HG03469 (cell line): ENCODE data around the gene ATP6V1F.
A peak's percentile ranks its signal among the peaks of the same experiment; 100 is the strongest.

Experiments used
- ATAC-seq: cut with Tn5 transposase; IDR thresholded peaks from one replicate; pipeline ENCODE4 v1.9.1; 2021; ENCODE audit warnings: mild to moderate bottlenecking, moderate library complexity, moderate number of reproducible peaks; ENCODE audit not compliant: unreplicated experiment

The ATP6V1F gene

GRCh38 chr7:128867241-128867640 lies 4.6 kb downstream of the ATP6V1F start:
- ATAC-seq = no peak

GRCh38 chr7:128867842-128868623 lies 5.4 kb downstream of the ATP6V1F start:
- ATAC-seq = no peak

DNA sequence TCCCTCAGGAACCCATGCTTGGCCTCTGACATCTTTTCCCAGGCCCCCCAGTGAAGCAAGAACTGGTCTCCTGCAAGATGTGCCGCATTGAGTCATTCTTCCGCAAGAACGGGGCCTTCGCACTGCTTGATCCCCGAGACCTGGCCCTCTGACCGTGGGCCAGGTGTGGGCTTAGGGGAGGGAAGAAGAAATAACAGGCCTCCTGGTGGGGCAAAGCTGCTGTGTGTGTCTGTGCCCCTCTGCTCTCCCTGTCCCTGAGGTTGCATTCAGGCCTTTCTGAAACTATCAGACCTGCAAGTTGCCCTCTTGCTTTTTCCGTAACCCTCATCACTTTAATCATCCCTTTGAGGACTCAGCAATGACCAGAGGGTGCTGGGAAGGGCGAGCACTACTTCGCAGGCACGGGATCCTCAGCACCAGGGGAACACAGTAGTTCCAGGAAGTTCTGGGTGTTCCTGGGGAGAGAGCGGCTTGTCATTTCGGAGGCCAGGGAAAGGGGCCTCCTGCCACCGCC lies 6.0 kb downstream of the ATP6V1F start:
- ATAC-seq = no peak

- peak; percentile 35 for ATAC-seq
These were observed 6.7 kb downstream of the ATP6V1F start for GRCh38 chr7:128869138-128869943.

DNA sequence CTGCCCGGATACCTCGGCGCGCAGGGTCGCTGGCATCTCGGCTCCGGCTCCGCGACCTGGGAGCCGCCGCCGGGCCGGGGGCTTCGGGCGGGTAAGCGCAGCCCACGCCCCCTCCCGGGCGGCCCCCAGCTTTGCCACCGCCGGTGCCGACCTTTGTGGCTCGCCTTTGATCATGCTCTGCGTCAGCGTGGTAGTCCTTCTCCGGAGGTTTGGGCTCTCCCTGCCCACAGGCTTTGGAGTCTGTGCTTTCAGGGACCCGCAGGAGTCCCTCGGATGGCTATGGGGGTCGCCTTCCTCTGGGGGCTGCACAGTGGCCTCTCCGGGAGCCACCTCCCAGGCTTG lies 7.3 kb downstream of the ATP6V1F start:
- no peak for ATAC-seq

DNA sequence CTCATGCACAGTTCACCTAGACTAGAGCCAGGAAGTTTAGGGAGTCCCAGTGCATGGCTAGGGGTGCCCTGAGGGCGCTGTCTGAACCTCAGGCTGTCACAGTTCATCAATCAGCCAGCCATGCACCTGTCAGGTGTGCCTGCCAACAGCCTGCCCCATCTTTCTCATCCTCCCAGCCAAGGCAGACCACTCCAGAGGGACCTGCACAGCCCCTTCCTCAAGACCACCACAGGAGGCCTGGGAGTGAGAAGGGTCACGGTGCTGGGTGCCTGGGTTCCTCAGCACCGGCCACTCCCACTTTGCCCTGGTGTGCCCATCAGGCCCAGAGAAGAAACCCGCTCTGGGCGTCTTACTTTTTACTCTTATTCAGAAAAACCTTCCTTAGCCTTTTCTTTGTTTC lies 8.4 kb downstream of the ATP6V1F start:
- no peak for ATAC-seq

- ATAC-seq = no peak
These were observed 9.8 kb downstream of the ATP6V1F start for GRCh38 chr7:128872394-128872824.

- ATAC-seq = no peak
These were observed 10.6 kb downstream of the ATP6V1F start for GRCh38 chr7:128873234-128873633.

DNA sequence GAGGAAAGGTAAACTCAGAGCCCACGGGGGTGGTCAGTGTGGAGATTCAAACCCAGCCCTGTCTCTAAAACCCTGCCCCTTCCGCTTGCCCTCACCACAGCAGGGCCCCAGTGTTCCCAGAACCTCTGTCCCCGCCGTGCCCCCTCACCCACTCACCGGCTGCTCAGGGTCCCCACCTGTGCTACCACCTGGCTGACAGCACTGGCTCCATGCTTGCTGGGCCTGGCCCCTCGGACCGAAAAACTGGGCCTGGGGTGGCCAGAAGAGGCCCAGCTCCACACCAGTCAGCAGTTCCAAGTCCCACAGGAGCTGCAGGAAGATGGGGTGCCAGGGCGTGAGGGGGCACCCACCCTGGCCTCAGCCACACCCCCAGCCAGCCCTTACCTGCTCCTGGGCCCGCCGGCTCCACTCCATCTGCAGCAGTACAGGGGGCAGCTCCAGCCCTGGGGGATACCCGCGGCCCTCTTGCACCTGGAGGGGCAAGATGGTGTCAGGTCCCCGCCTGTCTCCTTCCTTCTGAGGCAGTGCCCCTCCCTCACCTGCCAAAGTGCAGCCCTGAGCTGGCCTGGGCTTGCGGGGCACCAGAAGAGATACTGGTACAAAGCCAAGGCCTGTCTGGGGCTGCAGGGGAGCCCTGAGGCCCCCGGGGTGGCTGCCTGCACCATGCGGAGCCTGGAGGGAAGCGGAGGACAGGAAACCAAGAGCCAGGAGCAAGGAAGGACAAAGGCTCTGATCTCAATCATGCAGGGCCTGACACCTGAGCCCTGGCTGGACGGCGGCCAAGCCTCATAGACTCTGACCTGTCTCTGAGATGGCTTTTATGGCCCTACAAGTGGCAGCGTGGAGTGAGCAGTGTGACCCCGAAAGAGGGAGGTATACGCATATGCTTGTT lies 11.7 kb downstream of the ATP6V1F start:
- no peak for ATAC-seq

DNA sequence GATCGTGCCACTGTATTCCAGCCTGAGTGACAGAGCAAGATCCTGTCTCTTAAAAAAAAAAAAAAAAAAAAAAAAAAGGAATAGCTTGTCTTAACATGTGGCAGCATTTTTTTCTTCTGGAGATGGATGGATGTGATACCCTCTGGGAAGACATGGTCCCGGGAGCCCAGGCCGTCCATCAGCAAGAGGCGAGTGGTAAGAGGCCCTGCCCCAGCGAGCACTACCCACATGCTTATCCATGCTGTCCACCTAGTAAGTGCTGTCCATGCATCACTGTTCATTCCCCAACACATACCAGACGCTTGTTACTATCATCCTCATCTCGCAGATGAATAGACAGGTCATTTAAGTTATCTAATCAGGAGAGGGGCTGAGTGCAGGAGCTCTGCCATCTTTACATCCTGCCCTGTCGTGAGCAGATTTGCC lies 12.9 kb downstream of the ATP6V1F start:
- ATAC-seq = no peak

DNA sequence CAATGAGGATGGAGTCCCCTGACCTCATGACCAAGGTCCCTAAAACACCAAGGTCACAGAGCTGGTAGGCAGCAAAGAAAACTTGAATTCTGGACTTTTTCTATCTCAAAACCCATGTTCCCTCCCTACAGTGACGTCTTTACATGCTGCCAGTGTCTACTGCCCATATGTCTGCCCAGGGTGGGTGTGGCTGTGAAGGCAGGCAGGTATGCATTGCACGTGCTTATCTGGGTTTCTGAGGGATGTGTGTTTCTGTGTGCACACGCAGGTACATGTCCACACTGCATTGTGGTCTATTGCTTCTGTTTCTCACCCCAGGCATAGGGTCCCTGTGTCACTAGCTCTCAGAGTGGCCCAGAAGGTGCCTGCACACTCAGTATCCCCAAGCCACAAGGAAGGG lies 13.5 kb downstream of the ATP6V1F start:
- ATAC-seq = no peak

DNA sequence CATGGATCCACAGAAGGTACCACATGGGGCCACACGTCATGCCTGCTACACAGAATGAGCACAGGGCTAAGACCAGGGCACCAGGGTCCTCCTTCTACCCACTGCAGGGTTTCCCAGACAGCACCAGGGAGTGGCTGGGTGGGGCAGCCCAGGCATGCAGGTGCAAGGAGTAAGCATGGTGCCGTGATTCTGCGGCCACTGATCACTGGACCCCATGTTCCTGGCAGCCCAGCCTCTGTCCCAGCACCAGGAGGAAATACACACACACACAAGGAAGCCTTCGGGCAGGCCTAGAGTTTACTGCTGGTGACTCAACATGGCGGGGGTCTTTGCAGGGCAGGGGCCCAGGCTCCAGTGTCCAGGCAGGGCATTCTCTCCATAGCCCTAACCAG lies 13.9 kb downstream of the ATP6V1F start:
- no peak for ATAC-seq

DNA sequence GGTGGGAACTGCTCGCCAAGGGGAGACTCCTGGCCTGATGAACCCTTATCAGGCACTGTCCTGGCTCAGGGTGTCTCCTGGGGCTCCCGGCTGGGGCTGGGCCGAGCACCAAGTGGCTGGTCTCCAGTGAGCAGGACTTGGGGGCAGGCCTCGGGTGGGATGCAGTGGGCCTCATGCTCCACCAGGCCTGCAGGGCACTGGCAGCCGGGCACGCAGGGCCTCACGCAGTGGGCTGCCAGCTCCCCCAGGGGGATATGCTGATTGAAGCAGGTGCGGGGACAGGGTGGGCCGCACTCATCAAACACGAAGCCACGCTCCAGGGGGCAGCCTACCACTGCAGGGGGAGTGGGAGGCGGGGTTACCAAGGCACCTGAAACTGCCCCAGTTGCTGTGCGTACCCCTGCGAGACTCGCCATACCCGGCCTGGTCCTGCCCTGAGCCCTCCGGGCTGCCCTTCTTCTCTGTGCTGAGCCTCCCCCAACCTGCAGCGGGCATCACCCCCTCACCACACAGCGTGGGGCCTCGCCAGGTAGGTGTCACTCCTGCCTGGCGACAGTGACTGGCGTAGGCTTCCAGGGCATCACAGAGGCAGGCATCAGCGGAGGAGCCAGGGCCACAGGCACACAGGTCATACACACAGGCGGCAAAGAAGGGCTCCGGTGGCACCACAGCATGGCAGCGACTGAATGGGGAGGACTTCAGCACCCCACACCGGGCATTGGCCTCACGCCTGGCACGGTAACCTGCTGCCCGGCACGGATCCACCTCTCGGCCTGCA lies 14.5 kb downstream of the ATP6V1F start:
- ATAC-seq = no peak

GRCh38 chr7:128877756-128878120 lies 15.1 kb downstream of the ATP6V1F start:
- ATAC-seq = no peak

DNA sequence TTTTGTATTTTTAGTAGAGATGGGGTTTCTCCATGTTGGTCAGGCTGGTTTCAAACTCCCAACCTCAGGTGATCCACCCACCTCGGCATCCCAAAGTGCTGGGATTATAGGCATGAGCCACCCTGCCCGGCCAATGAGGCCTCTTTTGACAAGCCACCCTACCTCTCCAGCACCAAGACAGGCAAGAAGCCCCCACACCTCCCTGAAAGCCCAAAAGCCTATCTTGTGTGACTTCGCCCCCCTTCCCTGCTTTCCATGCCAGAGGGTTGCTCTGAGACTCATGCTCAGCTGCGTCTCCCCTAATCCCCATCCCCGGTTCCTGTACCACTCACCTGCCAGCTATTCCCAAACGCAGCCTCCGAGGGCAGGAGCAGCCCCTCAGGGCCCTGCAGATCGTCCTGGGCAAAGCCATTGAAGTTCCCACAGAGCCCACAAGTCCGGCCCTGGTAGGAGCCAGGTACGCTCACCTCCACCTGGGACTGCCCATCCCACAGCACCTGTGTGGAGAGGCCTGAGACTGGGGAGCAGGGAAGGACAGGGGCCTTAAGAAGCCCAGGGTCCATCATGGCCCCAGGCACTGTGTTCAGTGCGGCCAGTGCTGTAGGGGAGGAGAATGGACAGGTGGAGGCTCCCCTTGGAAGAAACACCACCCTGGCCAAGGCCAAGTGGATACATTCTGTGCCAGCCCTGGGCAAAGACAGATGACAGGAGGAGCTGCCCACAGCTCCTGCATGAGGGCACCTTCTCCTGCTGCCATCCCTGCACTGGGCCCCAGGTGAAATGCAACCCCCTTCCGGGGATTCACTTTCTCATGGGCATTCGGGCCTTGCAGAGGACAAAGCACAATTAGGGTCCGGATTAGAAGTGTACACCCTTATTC lies 15.8 kb downstream of the ATP6V1F start:
- no peak for ATAC-seq

DNA sequence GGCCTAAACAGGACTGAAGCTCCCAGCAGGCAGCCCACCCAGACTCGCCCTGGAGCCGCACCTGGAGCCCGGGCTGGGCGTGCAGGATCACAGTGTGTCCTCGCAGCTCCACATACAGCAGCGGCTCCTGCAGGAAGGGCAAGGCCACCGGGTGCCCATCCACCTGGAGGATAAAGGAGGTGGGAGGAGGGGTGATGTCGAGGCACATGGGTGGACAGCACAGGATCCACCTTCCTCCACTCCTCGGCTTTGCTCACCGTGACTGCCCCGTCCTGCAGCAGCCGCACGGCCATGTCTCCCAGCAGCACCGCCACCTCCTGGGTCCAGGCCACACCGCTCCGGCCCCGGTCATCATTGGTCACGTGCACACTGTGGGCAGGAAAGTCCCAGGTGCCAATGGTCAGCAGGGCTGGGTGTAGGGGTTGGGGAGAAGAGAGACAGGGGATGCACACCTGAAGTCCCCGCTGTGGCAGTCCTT lies 16.8 kb downstream of the ATP6V1F start:
- ATAC-seq = no peak

GRCh38 chr7:128879939-128880746 lies 17.5 kb downstream of the ATP6V1F start:
- no peak for ATAC-seq

GRCh38 chr7:128880791-128881457 lies 18.3 kb downstream of the ATP6V1F start:
- ATAC-seq = no peak
